ENCODE results near the gene SLFN14.

GRCh38 chr17:35577830-35578196, 17.2 kb upstream of the SLFN14 start:
- TF ChIP-seq CTCF (IDR thresholded peaks at IDR 0.05): no peak
- no peak for TF ChIP-seq POLR2A (IDR thresholded peaks at IDR 0.05)

Measured in breast epithelium (tissue), 3 donors.